Mucosa of descending colon (tissue), 3 donors: ENCODE results near the gene SPIC. TPM values are rescaled to one million over a fixed set of nuclear protein-coding genes. Genes with fewer than 3 reads are reported as not detected.

Source experiments
- ATAC-seq: fragments of 200-7000 bp; cut with Tn5 transposase; one replicate; pipeline ENCODE4 v1.9.1; 2020; ENCODE audit warnings: mild to moderate bottlenecking, moderate library complexity
- DNase-seq, 3 donors: peaks; one replicate each; pipeline ENCODE4 v3.0.0-alpha.2; 2020
- H3K36me3 ChIP-seq: fragments of 200-600 bp; one replicate; pipeline ENCODE4 v1.8.0; 2021; ENCODE audit warnings: low read depth, mild to moderate bottlenecking
- H3K4me1 ChIP-seq: fragments of 200-600 bp; one replicate; pipeline ENCODE4 v1.8.0; 2021; ENCODE audit warnings: low read depth, mild to moderate bottlenecking
- H3K4me3 ChIP-seq: fragments of 200-600 bp; one replicate; pipeline ENCODE4 v1.8.0; 2021; ENCODE audit warnings: mild to moderate bottlenecking
- H3K9me3 ChIP-seq: fragments of 200-600 bp; one replicate; pipeline ENCODE4 v1.8.0; 2021; ENCODE audit warnings: mild to moderate bottlenecking
- CTCF ChIP-seq: fragments of 200-600 bp; IDR thresholded peaks from one replicate; pipeline ENCODE4 v1.8.0; 2022; ENCODE audit warnings: antibody characterized with exemption, mild to moderate bottlenecking
- intact Hi-C, 2 donors: fragments of 100-400 bp; cut with DNase I in 1 of 2; cut with micrococcal nuclease in 1 of 2; formaldehyde crosslinking; loops; one replicate each; pipeline versions ENCODE4 v1.11.0 to v1.11.1; 2022; cut with DNase I, micrococcal nuclease
- total RNA-seq, 3 donors: library from RNA; stranded (reverse); fragmentation: NEBNext Ultra II Directional in 2 of 3; extraction: Animal tissue kit (Norgen Biotek cat#: 25700) in 2 of 3; gene quantifications; one replicate each; pipeline versions ENCODE4 v1.2.1 to v1.2.4, GENCODE V29; 2021 to 2023
- donor health status: DM: no; HTN: no; CAD: no; lungs with moderate emphysema.
- donor health status: DM: no; HTN: no; CAD: no.
- donor health status: DM: no; HTN: yes; CAD: no.

SPIC gene
- total RNA-seq, 3 donors from 2014 or later: not detected

- no peaks in the 10 kb centered on the region for H3K36me3 ChIP-seq
- no peaks in the 10 kb centered on the region for H3K9me3 ChIP-seq
- no peak for ATAC-seq
- no peak for TF ChIP-seq CTCF
- intact Hi-C loops: no loop called here
- no peak for DNase-seq
- H3K4me1 ChIP-seq: no peaks in the 10 kb centered on the region
- H3K4me3 ChIP-seq: no peak overlapping the region
These were observed 692 bp downstream of the SPIC start for GRCh38 chr12:101475751-101476305.

GRCh38 chr12:101480849-101481248 lies 5.7 kb downstream of the SPIC start:
- no peak for ATAC-seq
- intact Hi-C loops: no loop called here

GRCh38 chr12:101485021-101485420 lies 9.9 kb downstream of the SPIC start:
- TF ChIP-seq CTCF: no peak
- Histone ChIP-seq H3K4me1 (no peaks in the 10 kb centered on the region), H3K4me3 (no peak overlapping the region), H3K36me3 (no peaks in the 10 kb centered on the region), H3K9me3 (no peaks in the 10 kb centered on the region)
- no peak for DNase-seq
- ATAC-seq: no peak
- intact Hi-C loops: no loop called here

More at GRCh38 chr12:101480849-101481248, 5.7 kb downstream of the SPIC start:
- Histone ChIP-seq H3K4me1 (no peaks in the 10 kb centered on the region), H3K36me3 (no peaks in the 10 kb centered on the region), H3K4me3 (no peak overlapping the region), H3K9me3 (no peaks in the 10 kb centered on the region)
- no peak for TF ChIP-seq CTCF
- DNase-seq: no peak

- Histone ChIP-seq H3K4me1 (no peaks in the 10 kb centered on the region), H3K9me3 (no peaks in the 10 kb centered on the region), H3K36me3 (no peaks in the 10 kb centered on the region), H3K4me3 (no peak overlapping the region)
- DNase-seq (no peak), ATAC-seq (no peak)
- intact Hi-C loops: no loop called here
- TF ChIP-seq CTCF: no peak
These were observed 13.3 kb downstream of the SPIC start for GRCh38 chr12:101488469-101488868.

GRCh38 chr12:101490286-101490920 lies 15.3 kb downstream of the SPIC start:
- no peak overlapping the region for H3K4me3 ChIP-seq
- no peaks in the 10 kb centered on the region for H3K36me3 ChIP-seq
- DNase-seq (peak in 1 of 3 donors; percentile 45), ATAC-seq (peak; percentile 91)
- intact Hi-C loops: no loop called here
- no peaks in the 10 kb centered on the region for H3K4me1 ChIP-seq
- no peak for TF ChIP-seq CTCF
- no peaks in the 10 kb centered on the region for H3K9me3 ChIP-seq
